Stimulated activated CD8-positive, alpha-beta memory T cell treated with anti-CD3 and anti-CD28 coated beads, Interleukin-4, amount 100 ng/mL, for 24 hours (primary cell): ENCODE measurements around the gene ARHGAP8.

Source experiments
- DNase-seq: peaks from one replicate; pipeline ENCODE4 v3.0.0-alpha.2; 2020; ENCODE audit warnings: low read depth

ARHGAP8 gene

GRCh38 chr22:44861245-44861644, 108.9 kb downstream of the ARHGAP8 start:
- no peak for DNase-seq

GRCh38 chr22:44862281-44862680, 109.9 kb downstream of the ARHGAP8 start:
- no peak for DNase-seq

DNA sequence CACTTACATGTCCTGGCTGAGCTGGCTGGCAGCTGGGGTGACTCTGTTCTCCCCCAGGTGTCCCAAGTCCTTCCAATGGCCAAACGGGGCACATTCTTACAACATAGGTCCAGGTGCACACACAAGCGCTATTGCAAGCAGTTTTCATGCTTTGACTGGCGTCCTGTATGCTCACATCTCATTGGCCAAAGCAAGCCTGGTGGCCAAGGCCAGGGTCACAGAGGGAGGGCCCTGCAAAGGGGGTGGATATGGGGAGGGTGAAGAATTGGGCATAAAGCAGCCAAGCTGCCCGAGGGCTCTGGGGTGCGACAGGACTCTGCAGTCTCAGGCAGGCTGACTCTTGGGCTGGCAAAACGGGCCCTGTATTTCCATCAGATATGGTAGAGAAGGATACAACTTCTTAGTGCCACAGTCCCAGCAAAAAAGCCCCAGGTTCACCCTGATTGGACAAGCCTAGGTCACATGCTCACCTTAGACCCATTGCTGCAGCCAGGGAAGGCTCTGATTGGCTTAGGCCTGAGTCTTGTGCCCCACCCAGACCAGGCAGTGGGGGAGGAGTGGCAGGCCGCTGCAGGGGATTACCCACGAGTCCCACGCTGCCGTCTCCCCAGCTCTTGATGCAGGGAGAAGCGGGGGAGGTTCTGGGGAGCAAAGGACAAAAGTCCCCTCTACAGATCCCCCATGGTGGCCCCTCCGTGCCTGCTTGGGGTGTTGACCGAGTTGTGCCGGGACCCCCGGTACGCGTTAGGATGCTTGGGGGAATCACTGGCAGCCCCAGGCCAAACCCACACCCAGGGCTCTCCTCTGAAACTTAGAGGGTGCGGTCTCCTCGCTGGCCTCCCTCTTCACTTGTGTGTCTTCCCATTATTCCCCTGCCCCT, 110.8 kb downstream of the ARHGAP8 start:
- DNase-seq: no peak

GRCh38 chr22:44865193-44866057, 113.0 kb downstream of the ARHGAP8 start:
- DNase-seq: no peak

GRCh38 chr22:44869196-44869595, 116.8 kb downstream of the ARHGAP8 start:
- no peak for DNase-seq

GRCh38 chr22:44870021-44870420, 117.6 kb downstream of the ARHGAP8 start:
- DNase-seq: no peak

- DNase-seq: no peak
Measured at GRCh38 chr22:44871782-44872181, 119.4 kb downstream of the ARHGAP8 start.

DNA sequence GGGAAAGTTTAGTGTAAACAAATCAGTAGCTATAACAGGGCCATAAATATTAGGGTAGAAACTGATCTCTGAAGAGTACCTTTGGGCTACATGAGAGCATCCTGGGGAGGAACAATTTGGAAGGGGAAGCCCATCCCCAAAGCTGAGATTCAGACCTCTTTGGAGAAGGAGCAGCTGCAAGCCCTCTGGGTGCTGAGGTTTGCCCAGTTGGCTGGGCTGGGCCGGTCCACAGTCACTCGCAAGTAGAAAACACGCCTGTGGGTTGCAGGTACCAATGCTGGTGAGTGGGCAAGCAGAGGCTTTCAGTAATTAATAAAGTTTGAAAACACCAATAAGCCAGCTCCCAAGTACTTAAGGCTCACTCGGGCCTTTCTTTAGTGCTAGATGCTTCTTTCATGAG, 124.5 kb downstream of the ARHGAP8 start:
- DNase-seq: no peak

GRCh38 chr22:44878483-44879300, 126.3 kb downstream of the ARHGAP8 start:
- no peak for DNase-seq

DNA sequence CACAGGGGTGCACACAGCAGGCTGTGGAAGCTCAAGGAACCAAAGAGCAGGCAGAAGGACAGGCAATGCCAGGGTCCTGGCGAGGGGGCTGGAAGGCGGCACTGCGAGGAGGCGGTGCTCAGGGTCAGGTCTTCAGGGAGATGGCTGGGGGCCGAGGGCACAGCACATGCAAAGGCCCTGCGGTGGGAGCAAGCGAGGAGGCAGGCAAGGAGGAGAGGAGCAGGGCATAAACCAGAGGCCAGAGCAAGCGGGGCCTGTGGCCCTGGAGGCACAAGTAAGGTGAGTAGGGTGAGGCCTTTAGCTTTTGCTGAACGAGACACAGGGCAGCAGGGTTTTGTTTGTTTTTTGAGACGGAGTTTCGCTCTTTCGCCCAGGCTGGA, 126.9 kb downstream of the ARHGAP8 start:
- DNase-seq: no peak

GRCh38 chr22:44880610-44881290, 128.4 kb downstream of the ARHGAP8 start:
- DNase-seq: no peak

DNA sequence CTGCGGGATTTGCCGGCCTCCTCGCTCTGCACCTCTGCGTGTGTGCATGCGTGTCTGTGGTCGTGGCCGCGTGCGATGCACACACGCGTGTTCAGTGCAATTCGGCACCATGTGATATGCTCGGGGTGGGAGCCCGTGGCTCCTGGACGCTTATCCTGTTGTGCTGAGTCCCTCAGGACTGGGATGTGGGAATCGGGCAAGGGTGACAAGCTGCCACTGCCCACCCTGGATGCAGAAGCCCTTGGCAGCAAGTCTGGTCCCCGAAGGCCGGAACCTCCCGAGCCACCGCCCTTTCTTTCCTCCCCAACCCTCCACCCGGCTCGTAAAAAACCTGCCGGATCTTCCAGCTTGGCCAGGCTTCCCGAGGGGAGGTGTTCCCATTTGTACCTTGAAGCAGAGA, 129.2 kb downstream of the ARHGAP8 start:
- no peak for DNase-seq

DNA sequence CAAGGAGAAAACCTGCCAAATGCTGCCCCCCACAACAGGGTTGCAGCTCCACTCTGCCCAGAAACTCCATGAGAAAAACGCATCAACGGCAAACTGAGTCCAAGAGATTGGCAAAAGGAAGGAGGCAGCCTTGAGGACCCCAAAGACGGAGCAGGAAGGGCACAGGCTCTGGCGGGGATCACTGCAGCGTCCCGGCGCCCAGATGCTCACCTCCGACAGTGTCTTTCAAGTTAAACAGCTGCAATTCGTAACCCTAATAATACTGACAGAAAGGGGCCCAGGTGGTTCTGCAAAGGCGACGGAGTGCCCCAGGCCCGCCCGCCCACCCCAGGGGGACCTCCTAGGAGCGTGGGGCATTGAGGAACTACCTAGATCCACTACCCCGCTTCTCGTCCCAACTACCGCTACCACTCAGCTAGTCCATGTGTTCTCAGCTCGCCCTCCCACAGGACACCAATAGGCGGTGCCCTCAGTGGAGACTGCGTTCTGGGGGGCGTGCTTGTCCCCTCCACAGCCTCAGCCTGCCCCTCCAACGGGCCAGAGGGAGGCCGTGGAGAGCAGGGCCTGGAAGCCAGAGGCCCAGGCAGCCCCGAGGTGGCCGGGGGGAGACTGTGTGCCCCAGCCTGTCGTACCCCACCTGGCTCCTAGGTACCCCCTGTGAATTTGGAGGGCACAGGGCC, 130.0 kb downstream of the ARHGAP8 start:
- no peak for DNase-seq

DNA sequence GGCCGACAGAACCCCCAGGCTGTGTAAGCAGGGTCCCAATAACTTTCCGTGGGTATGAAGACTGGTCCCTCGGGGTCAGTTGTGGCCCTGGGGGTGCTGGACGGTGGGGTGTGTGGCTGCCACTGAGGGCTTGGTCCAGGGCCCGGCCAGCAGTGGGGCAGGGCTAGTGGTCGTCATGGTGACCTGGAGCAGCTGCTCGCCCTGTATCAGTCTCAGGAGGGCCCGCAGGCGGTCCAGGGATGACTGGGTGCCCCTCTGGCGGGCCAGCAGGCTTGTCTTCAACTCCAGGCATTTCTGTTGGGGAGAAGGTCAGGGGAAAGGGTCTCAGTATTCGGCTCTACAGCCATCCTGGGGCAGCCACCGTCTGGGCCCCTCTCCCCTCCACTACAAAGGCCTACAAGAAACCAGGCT, 130.6 kb downstream of the ARHGAP8 start:
- DNase-seq: no peak

- DNase-seq: no peak
Measured at GRCh38 chr22:44884562-44884961, 132.2 kb downstream of the ARHGAP8 start.

DNA sequence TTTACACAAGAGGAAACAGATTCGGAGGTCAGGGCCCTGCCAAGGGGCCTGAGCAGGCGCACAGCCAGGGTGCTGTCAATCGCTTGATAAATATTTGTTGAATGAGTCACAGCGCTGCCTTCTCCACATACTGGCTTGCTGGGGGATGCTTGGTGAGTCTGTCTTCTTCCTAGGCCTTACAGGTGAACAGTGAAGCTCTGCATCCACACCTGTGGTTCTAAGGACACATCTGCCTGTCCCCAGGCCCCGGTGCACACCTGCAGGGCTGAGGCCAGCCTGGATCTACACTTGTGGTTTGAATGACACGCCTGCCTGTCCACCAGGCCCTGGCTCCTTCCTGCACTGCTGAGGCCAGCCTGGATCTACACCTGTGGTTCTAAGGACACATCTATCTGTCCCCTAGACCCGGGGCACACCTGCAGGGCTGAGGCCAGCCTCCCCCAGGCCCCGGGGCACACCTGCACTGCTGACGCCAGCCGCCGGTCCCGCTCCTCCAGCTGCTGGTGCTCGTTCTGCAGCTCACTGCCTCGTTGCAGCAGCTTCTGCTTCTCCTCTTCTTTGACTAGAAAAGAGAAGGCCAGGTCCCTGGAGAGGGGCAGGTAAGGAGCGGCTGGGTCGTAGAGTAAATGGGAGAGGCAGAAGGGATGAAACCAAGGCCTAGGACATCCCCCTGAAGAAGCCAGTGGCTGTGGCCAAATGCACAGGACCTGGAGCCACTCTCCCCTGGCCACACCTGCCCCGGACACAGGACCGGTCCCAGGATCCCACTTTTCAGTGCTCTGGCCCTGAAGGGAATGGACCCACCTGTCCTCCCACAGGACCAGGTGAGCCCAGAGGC, 132.8 kb downstream of the ARHGAP8 start:
- no peak for DNase-seq

GRCh38 chr22:44885806-44886360, 133.5 kb downstream of the ARHGAP8 start:
- no peak for DNase-seq

- DNase-seq: no peak
Measured at GRCh38 chr22:44887941-44888366, 135.6 kb downstream of the ARHGAP8 start.

- DNase-seq: no peak
Measured at GRCh38 chr22:44888491-44889254, 136.3 kb downstream of the ARHGAP8 start.
